Panc1 (cell line): ENCODE results near the gene KANSL1L. TPM values are rescaled to one million over a fixed set of nuclear protein-coding genes. Genes with fewer than 3 reads are reported as not detected.

Experiments used
- ATAC-seq: fragments of 200-7000 bp; cut with Tn5 transposase; 2 replicates; pipeline ENCODE4 v1.9.1; 2020; ENCODE audit warnings: mild to moderate bottlenecking, moderate library complexity
- BruUV-seq: library from RNA; stranded (reverse); fragments of 400-500 nt; replicated peaks from 2 replicates; lab custom pipeline; 2021; lab: Mats Ljungman, UMichigan
- CTCF ChIA-PET: fragments of 300-600 bp; sonication (Branson Sonifier 250); formaldehyde crosslinking; loops from one replicate; lab custom pipeline; 2022; ENCODE audit warnings: antibody characterized with exemption; lab: Charles Lee
- POLR2A ChIA-PET: fragments of 300-600 bp; sonication (Branson Sonifier 250); formaldehyde crosslinking; loops from one replicate; lab custom pipeline; 2022; ENCODE audit warnings: antibody characterized with exemption; lab: Charles Lee
- DNase-seq: peaks from one replicate; pipeline ENCODE4 v3.0.0-alpha.2; 2010; ENCODE audit warnings: low read depth, low spot score
- H3K27ac ChIP-seq: 2 replicates; pipeline ENCODE4 v1.5.1; 2011; ENCODE audit warnings: mild to moderate bottlenecking, low read length, inconsistent platforms
- H3K27me3 ChIP-seq: fragments of 200-500 bp; sonication (Bioruptor generic); 2 replicates; pipeline ENCODE4 v1.6.0; 2014; ENCODE audit warnings: low read length, inconsistent platforms; ENCODE audit not compliant: control insufficient read depth, insufficient read depth
- H3K36me3 ChIP-seq: fragments of 200-500 bp; sonication (Bioruptor generic); 2 replicates; pipeline ENCODE4 v1.5.1; 2014; ENCODE audit warnings: inconsistent platforms, mild to moderate bottlenecking, low read length, moderate library complexity; ENCODE audit not compliant: control insufficient read depth, insufficient read depth
- H3K4me1 ChIP-seq: 2 replicates; pipeline ENCODE4 v1.5.1; 2011; ENCODE audit warnings: inconsistent platforms, mild to moderate bottlenecking, low read length, moderate library complexity; ENCODE audit not compliant: control insufficient read depth, insufficient read depth
- H3K4me3 ChIP-seq, 2 experiments: 2 replicates each; pipeline ENCODE4 v1.5.1; 2011 to 2012; ENCODE audit warnings: low read depth in 2 of 2, low read length in 2 of 2, mild to moderate bottlenecking in 2 of 2, inconsistent platforms in 1 of 2, moderate library complexity in 1 of 2
- H3K9me3 ChIP-seq: fragments of 200-500 bp; sonication (Bioruptor generic); 2 replicates; pipeline ENCODE4 v1.5.1; 2014; ENCODE audit warnings: low read depth, mild to moderate bottlenecking, inconsistent platforms, low read length, moderate library complexity; ENCODE audit not compliant: control insufficient read depth, insufficient read depth
- CTCF ChIP-seq: fragments of 450-650 bp; IDR thresholded peaks from 2 replicates; pipeline ENCODE4 v1.5.1; 2017; ENCODE audit warnings: mild to moderate bottlenecking
- SIN3A ChIP-seq: IDR thresholded peaks from 2 replicates; pipeline ENCODE4 v1.6.1; 2012; ENCODE audit warnings: low read depth, mild to moderate bottlenecking, low read length, moderate library complexity, borderline replicate concordance; ENCODE audit not compliant: insufficient read depth
- in situ Hi-C: cut with HindIII; loops from 2 replicates; pipeline ENCODE4 v1.10.0; 2016; ENCODE audit warnings: low sequenced_read_pairs, low pct_unique_long_range_greater_than_20kb
- intact Hi-C: fragments of 100-400 bp; cut with micrococcal nuclease; formaldehyde crosslinking; loops from one replicate; pipeline ENCODE4 v1.10.0; 2022; ENCODE audit not compliant: unreplicated experiment
- total RNA-seq: library from RNA; stranded (reverse); gene quantifications from one replicate; pipeline ENCODE4 v1.2.1, GENCODE V29; 2021; ENCODE audit not compliant: unreplicated experiment
- TF ChIP-seq, protein P1 (sequence below), 2 experiments: IDR thresholded peaks; 2 replicates each; pipeline ENCODE4 v1.6.1; 2011 to 2012; ENCODE audit warnings: low read depth in 2 of 2, control low read depth in 1 of 2, low read length in 1 of 2, mild to moderate bottlenecking in 1 of 2, moderate library complexity in 1 of 2; ENCODE audit not compliant: insufficient read depth in 1 of 2

Gene KANSL1L
- total RNA-seq, 1 experiment from 2014 or later, result 10.5 TPM

DNA sequence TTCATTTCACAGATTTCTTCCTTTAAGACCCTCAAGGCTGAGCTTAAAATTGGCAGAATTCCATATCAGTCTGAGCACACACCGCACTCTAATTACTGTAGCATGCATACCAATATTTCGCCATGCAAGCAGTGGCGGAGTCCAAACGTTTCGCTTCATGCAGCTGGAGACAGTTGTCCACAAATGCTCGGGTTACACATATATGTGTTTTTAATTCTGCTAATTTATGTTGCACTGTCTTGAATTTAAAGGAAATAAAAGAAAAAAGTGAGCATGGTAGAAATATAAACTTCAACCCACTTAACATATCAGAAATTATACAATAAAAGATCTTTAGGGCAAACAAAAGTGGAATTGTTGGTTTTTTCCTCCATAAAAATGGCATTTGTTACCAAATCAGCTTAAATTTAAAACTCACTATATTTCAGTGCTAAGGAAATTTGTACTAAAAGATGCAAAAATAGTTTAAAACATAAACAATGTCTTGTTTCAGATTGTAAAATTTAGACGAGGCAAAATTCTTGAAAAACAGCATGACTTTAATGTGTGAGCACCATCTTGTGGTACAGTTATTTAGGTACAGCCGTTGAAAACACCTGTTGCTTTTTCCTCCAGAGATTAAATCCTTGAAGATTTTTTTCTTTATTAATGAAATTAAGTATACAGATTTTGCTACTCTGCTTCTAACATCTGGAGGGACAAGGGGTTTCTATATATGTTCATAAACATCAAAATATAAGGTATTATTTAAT lies 24.1 kb upstream of the KANSL1L start:
- DNase-seq, result peak; percentile 30
- CTCF ChIA-PET, result interaction anchor here (0.7 kb wide), 1 partner anchor 24 kb away, joined by 3 read pairs; no protein-coding TSS in a partner anchor
- no TSS peak for BruUV-seq
- no peaks in the 10 kb centered on the region for H3K9me3 ChIP-seq
- TF ChIP-seq SIN3A, result no peak
- peak; percentile 69; the same call in 1 of the 2 replicates for TF ChIP-seq CTCF
- no peaks in the 10 kb centered on the region for H3K36me3 ChIP-seq
- no peaks in the 10 kb centered on the region; the same call in 1 of the 2 replicates for H3K27me3 ChIP-seq
- intact Hi-C loops (loop anchor here (1.0 to 10.0 kb wide), 5 partner anchors 117 to 1800 kb away; partner anchors contain the start of gene MAP2), in situ Hi-C loops (no loop called here)
- peak; percentile 73; the same call in 1 of the 2 replicates for ATAC-seq
- POLR2A ChIA-PET, result no interaction called here
- no peak overlapping the region for H3K27ac ChIP-seq
- H3K4me3 ChIP-seq, result peak overlapping the region in 1 of 2 experiments; percentile 19; a peak in 1 of 4 replicates
- H3K4me1 ChIP-seq, result no peaks in the 10 kb centered on the region

DNA sequence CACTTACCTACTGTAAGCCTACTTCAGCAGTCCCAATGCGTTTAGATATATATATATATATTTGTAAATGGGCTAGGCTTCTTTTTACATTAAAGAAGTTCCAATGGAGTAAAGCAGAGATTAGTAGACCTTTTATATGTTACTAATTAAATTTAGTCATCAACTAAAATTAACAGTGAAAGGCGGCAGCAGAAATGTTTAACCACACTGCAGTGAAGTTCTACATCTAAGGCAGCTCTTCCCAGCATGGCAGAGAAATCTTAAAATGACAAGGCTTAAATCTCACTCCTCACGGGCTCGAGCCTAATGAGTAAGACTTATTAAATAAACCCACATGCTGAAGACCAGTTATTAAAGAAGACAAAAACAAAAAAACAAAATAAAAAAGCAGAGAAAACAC lies 19.1 kb upstream of the KANSL1L start:
- intact Hi-C loops, result loop anchor here (10.0 kb wide), 3 partner anchors 766 to 1796 kb away; partner anchors contain the start of gene MAP2
- Histone ChIP-seq H3K27ac (no peak overlapping the region), H3K27me3 (peaks cover 6% of the 10 kb centered on the region; the same call in 1 of the 2 replicates), H3K9me3 (no peaks in the 10 kb centered on the region), H3K4me3 (no peak overlapping the region), H3K4me1 (no peaks in the 10 kb centered on the region), H3K36me3 (no peaks in the 10 kb centered on the region)
- ChIA-PET POLR2A (no interaction called here), CTCF (no interaction called here)
- ATAC-seq, result no peak
- in situ Hi-C loops, result no loop called here
- TF ChIP-seq SIN3A (no peak), CTCF (no peak)
- TF ChIP-seq, protein P1, sequence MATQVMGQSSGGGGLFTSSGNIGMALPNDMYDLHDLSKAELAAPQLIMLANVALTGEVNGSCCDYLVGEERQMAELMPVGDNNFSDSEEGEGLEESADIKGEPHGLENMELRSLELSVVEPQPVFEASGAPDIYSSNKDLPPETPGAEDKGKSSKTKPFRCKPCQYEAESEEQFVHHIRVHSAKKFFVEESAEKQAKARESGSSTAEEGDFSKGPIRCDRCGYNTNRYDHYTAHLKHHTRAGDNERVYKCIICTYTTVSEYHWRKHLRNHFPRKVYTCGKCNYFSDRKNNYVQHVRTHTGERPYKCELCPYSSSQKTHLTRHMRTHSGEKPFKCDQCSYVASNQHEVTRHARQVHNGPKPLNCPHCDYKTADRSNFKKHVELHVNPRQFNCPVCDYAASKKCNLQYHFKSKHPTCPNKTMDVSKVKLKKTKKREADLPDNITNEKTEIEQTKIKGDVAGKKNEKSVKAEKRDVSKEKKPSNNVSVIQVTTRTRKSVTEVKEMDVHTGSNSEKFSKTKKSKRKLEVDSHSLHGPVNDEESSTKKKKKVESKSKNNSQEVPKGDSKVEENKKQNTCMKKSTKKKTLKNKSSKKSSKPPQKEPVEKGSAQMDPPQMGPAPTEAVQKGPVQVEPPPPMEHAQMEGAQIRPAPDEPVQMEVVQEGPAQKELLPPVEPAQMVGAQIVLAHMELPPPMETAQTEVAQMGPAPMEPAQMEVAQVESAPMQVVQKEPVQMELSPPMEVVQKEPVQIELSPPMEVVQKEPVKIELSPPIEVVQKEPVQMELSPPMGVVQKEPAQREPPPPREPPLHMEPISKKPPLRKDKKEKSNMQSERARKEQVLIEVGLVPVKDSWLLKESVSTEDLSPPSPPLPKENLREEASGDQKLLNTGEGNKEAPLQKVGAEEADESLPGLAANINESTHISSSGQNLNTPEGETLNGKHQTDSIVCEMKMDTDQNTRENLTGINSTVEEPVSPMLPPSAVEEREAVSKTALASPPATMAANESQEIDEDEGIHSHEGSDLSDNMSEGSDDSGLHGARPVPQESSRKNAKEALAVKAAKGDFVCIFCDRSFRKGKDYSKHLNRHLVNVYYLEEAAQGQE (IDR thresholded peaks at IDR 0.05; ENCODE audit: insufficient read depth in 1 of 2, low read depth in 2 of 2, low read length in 1 of 2), result no peak
- BruUV-seq, result no TSS peak
- no peak for DNase-seq
